GM19035 (cell line): Measurements from ENCODE around the gene SOX18.
"Not testable (repeated sequence)": the region's sequence is repeated elsewhere in the genome, so short reads cannot be mapped to it uniquely, and the experiment has no call there.

ENCODE experiments used
- ATAC-seq: cut with Tn5 transposase; IDR thresholded peaks from one replicate; pipeline ENCODE4 v1.9.1; 2021; ENCODE audit not compliant: unreplicated experiment

Gene SOX18

DNA sequence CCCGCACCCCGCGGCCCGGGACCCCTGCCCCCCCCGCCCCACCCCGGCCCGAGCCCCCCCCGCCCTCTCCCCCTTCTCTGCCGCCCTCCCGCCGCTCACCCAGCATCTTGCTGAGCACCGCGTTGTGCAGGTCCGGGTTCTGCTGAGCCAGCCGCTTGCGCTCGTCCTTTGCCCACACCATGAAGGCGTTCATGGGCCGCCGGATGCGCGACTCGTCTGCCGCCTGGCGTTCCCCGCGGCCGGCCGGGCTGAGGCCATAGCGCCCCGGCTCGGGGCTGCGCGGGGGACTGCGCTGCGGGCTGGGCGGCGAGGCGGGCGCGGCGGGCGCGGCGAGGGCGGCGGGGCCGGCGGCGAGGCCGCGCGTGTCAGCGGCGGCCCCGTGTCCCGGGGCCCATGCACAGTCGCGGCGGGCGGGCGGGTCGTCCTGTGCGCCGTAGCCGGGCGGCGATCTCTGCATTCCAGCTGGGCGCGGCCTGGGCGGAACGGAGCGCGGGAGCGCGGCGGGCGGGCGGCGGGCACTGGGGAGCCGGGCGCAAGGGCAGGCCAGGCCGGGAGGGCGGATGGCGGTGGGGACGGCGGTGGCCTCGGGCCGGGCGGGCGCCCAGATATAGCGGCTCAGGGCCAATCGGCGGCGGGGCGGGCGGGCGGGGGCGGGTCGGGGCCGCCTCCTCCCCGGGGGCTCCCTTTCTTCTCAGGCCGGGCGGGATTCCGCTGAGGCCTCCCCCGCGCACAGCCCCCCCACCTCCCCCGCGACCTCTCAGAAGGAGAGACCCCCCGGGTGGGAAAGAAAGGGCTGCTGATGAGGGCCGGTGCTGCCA is at the start of gene SOX18:
Gene SOX18, minus strand, starts transcription at position 580 of the 818 bp plus-strand sequence. Its CDS starts 123 bp downstream, at position 457.
- ATAC-seq = no peak

DNA sequence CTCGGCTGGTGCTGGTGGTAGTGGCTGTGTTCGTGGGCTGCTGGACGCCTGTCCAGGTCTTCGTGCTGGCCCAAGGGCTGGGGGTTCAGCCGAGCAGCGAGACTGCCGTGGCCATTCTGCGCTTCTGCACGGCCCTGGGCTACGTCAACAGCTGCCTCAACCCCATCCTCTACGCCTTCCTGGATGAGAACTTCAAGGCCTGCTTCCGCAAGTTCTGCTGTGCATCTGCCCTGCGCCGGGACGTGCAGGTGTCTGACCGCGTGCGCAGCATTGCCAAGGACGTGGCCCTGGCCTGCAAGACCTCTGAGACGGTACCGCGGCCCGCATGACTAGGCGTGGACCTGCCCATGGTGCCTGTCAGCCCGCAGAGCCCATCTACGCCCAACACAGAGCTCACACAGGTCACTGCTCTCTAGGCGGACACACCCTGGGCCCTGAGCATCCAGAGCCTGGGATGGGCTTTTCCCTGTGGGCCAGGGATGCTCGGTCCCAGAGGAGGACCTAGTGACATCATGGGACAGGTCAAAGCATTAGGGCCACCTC is 49.1 kb upstream of the SOX18 start:
- no peak for ATAC-seq

DNA sequence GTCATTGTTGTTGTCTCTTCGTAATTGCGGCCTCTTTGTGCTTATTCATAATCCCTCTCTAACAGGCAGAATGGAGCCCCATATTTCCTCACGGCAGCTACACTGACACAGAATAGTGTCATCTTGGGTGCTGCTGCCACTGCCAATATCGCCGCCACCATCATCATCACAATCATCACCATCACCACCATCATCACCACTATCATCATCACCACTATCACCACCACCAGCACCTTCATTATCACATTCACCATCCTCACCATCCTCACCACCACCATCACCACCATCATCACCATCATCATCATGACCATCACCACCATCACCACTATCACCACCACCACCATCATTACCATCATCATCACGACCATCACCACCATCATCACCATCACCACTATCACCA is 47.1 kb upstream of the SOX18 start:
- ATAC-seq = no peak

DNA sequence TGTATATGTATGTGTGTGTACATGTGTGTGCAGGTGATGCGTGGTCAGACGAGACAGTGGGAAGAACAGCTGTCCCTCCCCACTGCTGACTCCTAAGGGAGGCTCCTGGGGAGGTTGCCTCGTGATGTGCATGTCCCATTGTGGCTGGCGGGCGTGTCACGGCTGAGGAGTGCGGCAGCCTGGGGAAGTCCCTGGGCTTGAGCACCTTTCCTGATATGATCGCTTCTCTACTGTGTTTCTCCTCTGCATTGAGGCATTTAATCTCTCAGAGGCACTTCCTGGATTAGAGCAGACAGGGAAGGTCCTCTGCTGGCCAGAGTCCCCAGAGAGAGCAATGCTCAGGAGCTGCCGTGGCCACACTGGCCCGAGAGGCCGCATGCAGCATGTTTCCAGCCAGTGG is 46.5 kb upstream of the SOX18 start:
- ATAC-seq = no peak

DNA sequence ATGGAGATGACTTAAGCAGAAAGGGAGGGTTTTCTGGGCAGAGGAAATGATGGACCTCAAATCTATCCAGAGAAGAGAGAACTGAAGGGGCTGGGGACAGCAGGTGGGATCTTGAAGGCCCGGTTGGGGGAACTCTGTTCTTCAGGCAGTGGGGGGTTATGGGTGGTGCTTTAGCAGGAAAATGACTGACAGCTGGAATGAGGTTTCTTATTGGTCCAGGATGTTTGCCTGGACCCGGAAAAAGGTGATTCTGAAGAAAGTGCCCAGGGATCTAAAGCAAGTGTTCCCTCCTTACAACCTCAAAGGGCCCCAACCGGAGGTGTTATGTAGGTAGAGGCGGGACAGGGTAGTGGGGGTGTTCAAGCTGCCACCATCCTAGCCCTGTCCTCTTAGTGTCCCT is 46.0 kb upstream of the SOX18 start:
- no peak for ATAC-seq

DNA sequence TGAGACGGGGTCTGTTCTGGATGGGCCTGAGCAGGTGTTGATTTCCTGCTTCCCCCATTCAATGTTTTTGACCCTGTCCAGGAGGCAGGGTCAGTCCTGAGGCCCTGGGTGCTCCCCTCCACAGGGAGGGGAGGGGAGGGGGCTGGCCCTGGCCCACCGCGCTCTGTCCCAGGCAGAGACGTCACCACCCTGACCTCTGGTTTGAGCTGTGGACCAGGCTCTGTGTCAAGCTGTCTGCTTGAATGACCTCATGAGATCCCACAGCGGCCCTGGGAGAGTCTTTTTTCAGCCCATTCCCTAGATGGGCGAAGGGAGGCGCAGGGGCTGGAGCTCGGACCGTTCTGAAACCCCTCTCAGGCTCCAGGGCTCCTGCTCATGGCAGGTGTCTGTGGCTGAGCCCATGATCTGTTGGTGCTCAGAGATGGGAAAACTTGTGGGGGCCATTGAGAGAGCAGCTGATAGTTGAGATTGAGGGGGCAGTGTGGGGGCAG is 43.6 kb upstream of the SOX18 start:
- ATAC-seq = no peak

DNA sequence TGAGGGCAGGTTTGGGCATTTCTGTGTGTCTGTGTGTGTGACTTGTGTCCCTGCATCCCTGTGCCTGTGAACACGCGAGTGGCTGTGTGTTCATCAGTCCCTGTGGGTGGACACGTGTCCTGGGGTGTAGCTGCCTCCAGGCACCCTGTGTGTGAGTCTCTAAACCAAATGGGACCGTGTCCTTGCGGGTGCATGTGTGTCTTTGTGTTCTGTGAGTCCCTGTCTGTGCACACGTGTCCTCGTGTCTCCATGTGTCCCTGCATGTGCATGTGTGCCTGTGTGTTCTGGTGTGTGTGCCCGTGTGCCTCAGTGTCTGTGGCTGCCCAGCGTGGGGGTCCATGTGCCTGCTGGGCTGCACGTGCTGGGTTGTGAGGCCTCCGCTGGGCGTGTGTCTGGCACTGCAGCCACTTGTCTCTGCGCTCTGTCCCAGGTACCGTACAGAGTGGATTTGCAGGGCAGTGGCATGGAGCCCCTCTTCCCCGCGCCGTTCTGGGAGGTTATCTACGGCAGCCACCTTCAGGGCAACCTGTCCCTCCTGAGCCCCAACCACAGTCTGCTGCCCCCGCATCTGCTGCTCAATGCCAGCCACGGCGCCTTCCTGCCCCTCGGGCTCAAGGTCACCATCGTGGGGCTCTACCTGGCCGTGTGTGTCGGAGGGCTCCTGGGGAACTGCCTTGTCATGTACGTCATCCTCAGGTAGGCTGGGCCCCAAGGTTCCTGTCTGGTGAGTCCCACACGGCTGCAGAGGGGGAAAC is 43.0 kb upstream of the SOX18 start:
- no peak for ATAC-seq

DNA sequence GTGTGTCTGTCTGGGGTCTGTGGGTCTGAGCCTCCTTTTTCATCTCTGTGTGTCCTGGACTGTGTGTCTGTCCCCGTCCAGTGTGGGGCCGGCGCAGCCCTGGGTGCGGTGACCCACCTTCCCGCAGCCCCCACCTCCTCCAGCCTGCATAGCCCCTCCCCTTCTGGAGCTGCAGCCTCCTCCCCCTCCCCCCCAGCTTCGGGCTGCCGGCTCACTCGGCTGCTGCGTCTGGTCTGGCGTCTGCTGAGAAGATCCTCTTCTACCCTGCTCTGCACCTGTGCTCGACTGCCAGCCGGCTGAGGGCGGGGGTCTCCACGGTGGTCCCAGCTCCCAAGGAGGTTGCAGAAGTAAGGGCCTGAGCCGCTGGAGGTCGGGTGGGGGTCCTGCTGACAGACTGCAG is 42.3 kb upstream of the SOX18 start:
- no peak for ATAC-seq

DNA sequence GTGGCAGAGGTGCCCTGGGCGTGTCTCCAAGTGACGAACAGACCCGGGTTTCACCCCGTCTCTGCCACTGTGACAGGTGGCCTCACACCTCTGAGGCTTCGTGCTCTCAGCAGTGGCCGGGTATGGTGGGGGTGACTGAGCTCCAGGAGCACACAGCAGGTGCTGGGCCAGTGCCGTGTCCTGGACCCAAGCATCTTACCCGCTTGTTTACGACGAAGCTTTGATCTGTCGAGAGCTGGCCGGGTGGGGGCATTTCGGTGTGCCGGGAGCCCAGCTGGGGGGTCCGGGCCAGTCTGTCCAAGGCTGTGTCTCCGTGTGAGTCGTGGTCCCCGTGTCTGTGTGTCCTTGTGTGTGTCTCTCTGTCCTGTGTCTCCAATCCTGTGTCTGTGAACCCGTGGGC is 41.9 kb upstream of the SOX18 start:
- no peak for ATAC-seq

DNA sequence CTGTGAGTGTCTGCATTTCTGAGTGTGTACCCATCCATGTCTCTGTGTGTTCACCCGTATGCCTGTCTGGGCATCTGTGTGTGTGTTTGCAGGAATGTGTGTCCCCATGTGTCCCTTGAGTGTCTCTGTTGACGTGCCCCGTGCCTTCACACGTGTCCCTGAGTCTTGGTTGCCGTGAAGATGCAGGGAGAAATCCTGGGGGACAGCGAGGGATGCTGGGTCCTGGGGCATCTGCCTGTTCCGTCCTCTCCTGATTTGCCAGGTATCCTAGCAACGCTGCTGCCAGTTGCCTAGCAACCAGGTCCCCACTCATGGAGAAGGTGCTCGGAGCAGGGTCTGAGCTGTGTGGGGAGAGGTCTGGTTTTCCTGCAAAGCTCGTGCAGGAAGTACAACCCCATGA is 40.7 kb upstream of the SOX18 start:
- ATAC-seq = no peak

DNA sequence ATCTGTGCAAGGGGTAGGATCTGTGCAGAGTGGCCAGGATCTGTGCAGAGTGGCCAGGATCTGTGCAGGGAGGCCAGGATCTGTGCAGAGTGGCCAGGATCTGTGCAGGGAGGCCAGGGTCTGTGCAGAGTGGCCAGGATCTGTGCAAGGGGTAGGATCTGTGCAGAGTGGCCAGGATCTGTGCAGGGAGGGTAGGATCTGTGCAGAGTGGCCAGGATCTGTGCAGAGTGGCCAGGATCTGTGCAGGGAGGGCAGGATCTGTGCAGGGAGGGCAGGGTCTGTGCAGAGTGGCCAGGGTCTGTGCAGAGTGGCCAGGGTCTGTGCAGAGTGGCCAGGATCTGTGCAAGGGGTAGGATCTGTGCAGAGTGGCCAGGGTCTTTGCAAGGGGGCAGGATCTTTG is 39.1 kb upstream of the SOX18 start:
- not testable (repeated sequence) for ATAC-seq

DNA sequence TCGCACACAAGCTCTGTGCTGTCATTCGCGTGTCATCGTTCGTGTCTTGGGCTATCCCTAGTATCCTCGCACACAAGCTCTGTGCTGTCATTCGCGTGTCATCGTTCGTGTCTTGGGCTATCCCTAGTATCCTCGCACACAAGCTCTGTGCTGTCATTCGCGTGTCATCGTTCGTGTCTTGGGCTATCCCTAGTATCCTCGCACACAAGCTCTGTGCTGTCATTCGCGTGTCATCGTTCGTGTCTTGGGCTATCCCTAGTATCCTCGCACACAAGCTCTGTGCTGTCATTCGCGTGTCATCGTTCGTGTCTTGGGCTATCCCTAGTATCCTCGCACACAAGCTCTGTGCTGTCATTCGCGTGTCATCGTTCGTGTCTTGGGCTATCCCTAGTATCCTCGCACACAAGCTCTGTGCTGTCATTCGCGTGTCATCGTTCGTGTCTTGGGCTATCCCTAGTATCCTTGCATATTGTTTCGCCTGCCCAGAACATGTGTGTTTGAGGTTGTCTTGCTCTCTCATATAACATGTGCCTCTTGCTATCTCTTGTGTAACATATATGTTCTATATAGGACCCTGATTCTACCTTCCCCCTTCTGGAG is 37.9 kb upstream of the SOX18 start:
- ATAC-seq = not testable (repeated sequence)

DNA sequence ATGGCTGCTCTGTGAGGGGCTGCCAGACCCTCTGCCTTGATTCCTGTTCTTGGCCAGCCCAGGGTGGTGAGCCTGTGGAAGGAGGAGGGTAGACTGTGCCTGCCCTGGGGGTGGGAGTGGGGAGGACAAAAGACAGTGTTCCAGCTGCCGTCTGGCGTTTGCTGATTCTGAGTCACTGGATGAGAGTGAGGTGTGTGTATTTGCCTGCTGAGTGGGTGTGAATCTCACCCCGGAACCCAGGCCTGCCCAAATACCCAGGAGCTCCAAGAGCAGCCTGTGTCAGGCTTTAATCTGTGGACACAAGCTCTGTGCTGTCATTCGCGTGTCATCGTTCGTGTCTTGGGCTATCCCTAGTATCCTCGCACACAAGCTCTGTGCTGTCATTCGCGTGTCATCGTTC is 37.4 kb upstream of the SOX18 start:
- no peak for ATAC-seq

DNA sequence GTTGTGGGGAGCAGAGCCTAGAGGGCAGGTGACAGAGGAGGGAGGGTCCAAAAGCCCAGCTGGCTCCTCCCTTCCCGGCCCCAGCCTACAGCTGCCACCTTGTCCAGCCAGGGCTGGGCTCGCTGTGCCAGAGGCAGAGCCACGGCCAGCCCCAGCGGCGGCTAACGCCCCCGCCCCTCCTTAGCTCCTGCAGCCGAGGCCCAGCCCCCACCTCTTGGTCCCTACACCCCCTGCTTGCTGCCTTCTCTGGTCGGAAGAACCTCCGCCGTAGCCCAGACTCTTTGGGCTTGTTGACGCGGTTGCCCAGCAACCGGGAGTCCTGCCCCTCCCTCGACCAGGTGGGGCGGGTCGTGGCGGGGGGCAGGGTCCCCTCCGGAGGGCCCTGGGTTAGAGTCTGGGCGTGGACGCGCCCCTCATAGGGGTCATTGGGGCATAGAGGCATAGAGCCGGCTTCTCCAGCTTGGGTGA is 35.3 kb upstream of the SOX18 start:
- ATAC-seq = no peak

DNA sequence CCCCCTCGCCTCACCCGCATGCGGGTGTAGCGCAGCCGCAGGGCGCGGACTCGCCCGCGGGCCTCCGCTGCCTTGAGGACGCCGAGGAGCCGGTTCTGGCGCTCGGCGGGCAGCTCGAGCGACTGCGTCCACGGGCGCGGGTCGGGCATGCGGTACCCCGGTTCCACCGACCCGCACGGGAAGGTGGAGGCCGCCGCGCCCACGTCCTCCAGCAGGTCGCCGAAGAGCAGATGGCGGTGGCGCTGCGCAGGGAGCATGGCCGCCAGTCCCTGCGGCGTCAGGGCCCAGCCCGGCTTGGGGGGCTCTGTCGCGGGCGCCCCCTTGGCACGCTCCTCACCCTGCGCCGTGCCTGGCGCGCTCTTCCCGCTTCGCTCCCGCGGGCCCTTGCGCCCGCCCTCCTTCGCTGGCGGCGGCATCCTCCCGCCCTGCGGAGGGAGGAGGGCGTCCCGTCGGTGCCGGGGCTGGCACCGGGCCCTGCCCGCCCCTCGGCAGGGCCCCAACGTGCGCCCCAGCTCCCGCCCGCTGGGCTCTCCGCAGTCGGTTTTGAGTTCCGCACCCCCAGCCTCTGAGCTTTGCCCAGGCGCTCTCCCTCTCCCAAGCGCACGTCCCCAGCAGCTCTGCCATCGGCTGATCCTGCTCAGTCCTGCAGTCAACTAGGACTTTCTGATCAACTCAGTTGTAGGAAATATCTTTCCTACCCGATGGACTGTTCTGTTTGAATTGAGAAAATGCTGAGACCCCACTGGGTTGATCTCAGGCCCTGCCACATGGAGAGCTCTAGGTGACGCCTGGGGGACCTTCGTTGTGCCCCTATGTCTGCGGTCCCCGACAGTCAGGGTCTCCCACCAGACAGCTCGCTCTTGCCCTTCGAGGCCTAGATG is 34.6 kb upstream of the SOX18 start, which contains the start of gene LKAAEAR1:
Gene LKAAEAR1, minus strand, starts transcription at position 595 of the 881 bp plus-strand sequence. Its CDS starts 179 bp downstream, at position 416.
- ATAC-seq = no peak

DNA sequence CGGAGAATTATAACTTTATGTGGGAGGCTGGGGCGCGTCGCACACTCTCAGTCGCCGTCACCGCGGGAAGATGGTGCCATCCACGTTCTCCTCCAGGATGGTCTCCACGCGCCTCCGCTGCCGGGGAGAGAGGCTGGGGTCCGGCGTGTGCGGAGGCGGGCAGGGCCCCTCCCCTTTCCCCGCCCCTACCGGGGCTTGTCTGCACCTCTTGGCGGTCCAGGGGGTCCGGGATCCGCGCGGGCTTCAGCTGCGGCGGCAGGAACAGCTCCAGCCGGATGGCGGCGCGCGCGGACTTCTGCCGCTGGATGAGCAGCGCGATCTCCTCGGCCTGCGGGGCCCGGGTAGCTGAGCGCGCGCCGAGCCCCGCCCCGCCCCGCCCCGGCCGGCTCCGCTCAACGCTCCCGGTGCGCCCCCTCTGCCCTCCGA is 34.0 kb upstream of the SOX18 start:
- no peak for ATAC-seq

DNA sequence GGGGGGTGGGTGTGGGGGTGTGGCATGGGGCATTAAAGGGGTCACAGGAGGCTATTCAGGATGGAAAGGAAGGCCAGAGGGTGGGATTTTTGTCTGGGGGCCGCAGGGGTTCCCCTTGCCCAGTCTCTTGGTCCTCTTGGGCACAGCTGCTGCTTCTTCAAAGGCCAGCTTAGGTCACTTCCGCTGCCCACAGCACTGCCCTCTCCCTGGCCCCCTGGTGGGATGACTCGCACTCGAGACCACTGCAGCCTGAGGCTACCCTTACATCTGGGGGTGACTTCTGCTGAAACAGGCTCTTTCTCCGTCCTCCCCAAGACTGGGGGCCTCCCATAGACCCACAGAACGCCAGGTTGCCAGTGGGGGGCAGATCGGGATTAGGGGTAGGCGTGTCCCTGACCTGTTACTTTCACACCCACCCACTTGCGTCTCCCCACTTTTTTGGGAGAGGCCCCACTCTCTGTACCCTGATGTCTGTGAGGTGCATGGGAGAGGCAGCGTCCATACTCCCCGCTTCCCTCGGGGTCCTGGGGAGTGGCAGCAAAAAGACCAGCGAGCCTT is 33.5 kb upstream of the SOX18 start:
- no peak for ATAC-seq

DNA sequence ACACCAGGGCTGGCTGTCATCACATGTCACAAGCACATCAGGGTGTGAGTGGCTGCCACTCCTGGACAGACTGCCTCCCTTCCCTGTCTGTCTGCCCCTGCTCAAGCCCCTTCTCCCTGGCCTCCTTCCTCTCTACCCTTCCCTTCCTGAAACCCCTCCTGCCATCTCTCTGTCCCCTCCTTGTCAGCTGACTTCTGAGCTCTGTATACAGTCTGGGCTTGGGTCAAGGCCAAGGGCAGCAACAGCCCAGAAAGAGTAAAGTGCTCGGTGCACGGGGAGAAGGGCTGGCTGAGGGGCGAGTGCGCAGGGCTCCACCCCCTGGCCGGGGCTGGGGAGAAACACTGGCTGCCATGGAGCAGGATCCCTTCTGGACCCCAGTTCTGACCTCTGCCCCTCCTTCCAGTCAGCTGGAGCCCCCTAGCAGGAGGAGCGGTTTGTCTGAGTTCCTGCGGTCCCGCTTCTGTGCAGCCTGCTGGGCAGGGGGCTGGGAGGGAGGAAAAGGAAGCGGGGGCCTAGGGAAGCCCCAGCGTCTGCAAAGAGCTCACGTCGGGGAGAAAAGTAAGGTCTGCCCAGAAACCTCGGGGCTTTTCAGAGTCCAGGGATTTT is 32.8 kb upstream of the SOX18 start:
- ATAC-seq = no peak

DNA sequence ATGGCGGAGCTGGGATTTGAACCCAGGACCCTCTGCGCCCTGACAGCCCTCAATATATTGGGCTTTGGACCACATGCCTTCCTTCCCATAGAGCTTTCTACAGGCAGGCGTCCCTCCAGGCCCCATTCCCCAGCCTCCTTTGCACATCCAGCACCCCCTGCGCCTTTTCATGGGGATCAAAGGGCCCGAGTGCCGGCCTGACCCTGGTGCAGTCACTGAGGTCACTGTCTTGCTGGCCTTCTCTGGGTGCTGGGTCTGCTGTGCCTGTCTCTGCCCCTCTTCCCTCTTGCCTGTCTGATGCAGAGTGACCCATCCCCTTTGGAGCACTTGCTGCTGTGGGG is 32.2 kb upstream of the SOX18 start:
- no peak for ATAC-seq
